Inflammatory macrophage treated with lipopolysaccharide for 4 hours (primary cell): Measurements from ENCODE around the gene TAGLN3.

Experiments used
- DNase-seq: peaks from one replicate; pipeline ENCODE4 v3.0.0-alpha.2; 2020

TAGLN3 gene

DNA sequence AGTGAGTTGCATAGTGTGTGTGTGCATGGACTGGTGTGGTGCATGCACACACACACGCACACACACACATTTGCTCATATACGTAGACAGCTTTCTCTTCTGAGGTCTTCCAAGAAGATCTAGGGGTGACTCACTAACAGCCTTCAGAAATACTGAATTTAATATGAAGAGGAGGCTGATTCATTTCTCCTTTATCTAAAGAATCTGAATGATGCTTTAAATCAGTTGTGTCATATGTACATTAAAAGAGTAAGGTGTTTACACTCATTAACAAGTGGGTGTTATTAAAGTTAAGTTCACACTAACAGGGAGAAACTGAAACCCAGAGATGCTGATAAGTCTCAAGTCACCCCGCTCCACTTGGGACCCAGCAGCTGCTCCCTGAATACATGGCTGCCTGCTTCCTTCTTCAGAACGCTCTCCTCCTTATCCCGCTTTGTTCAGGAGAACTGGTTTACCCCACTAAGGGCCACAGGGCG is 57.8 kb downstream of the TAGLN3 start:
- DNase-seq: no peak

DNA sequence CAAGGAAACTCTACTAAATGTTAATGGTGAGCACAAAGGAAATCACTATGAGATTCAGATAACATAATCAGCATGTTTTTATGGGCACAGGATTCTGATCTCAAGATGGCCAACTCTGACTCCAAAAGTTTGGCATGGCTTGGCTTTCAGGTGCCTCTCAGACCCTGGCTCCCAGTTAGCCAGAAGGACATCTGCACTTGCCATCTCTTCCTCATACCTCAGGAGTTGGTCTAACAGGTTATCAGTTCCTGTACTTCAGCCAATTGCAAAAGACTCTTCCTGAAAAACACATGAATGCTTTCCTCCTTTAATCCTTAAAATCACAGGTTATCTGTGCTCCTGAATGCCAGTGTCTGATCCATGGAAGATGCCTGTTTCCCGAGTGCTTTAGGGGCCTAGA is 60.8 kb downstream of the TAGLN3 start:
- DNase-seq: no peak

DNA sequence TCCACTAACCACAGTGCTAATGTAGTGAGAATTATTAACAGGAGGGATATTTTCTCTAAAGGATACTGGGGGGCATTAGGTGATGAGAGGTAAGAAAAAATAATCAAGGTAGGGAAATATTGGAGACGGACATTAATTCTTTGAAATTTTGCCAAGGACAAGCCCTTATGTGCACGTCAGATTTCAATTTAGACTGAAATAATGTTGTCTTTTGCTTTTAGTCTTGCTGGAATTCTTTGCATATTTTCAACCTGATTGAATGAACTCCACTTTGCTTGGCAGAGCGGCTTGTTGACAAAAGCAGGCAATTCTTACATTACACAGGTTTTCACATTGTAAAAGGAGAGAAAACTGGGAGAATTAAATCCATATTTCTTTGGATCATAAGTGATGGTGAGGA is 62.4 kb downstream of the TAGLN3 start:
- no peak for DNase-seq
